Transverse colon (tissue), 4 donors: ENCODE measurements around the gene RASSF10. TPM values are rescaled to one million over a fixed set of nuclear protein-coding genes. Genes with fewer than 3 reads are reported as not detected.
A peak's percentile ranks its signal among the peaks of the same experiment; 100 is the strongest.

Source experiments
- DNase-seq: peaks from one replicate; pipeline ENCODE4 v3.0.0-alpha.2; 2019
- H3K27ac ChIP-seq, 4 donors: fragments of 200-600 bp; sonication (generic); 2 replicates each; pipeline ENCODE4 v1.5.1; 2016 to 2018; ENCODE audit warnings: inconsistent platforms in 4 of 4
- H3K27me3 ChIP-seq: fragments of 200-600 bp; sonication (generic); 2 replicates; pipeline ENCODE4 v1.5.1; 2017; ENCODE audit warnings: inconsistent platforms
- H3K36me3 ChIP-seq, 4 donors: fragments of 200-600 bp; sonication (generic); 2 replicates each; pipeline ENCODE4 v1.5.1; 2017 to 2019; ENCODE audit warnings: inconsistent platforms in 4 of 4
- H3K4me1 ChIP-seq, 4 donors: fragments of 200-600 bp; sonication (generic); 2 replicates each; pipeline ENCODE4 v1.5.1; 2017 to 2020; ENCODE audit warnings: inconsistent platforms in 4 of 4
- H3K4me3 ChIP-seq, 4 donors: fragments of 200-600 bp; sonication (generic); 1 replicate in 1 of 4; 2 replicates in 3 of 4; pipeline versions ENCODE4 v1.5.1 to v1.6.1; 2017 to 2019; ENCODE audit warnings: inconsistent platforms in 4 of 4
- H3K9me3 ChIP-seq, 2 donors: fragments of 200-600 bp; sonication (generic); 2 replicates each; pipeline ENCODE4 v1.5.1; 2017 to 2019; ENCODE audit warnings: inconsistent platforms in 2 of 2
- CTCF ChIP-seq, 5 experiments: fragments of 200-600 bp in 3 of 5; fragments of 450-650 bp in 2 of 5; sonication (generic) in 3 of 5; IDR thresholded peaks; 1 replicate in 2 of 5; 2 replicates in 3 of 5; pipeline ENCODE4 v1.5.1; 2016 to 2017; ENCODE audit warnings: antibody characterized with exemption in 5 of 5, inconsistent platforms in 3 of 5, mild to moderate bottlenecking in 2 of 5, moderate library complexity in 1 of 5
- EP300 ChIP-seq: sonication (generic); formaldehyde crosslinking; IDR thresholded peaks from one replicate; pipeline ENCODE4 v1.6.1; 2017; ENCODE audit warnings: antibody characterized with exemption, low read depth
- POLR2A ChIP-seq: fragments of 450-650 bp; IDR thresholded peaks from one replicate; pipeline ENCODE4 v1.6.1; 2016; ENCODE audit warnings: antibody characterized with exemption, mild to moderate bottlenecking, moderate library complexity
- POLR2AphosphoS5 ChIP-seq, 3 donors: sonication (generic); formaldehyde crosslinking; IDR thresholded peaks; one replicate each; pipeline ENCODE4 v1.6.1; 2016; ENCODE audit warnings: antibody characterized with exemption in 3 of 3
- WGBS, 2 donors: methylation state at CpG; one replicate each; pipeline ENCODE4 v1.1.5; 2018; ENCODE audit warnings: low coverage in 1 of 2; 5-methylcytosine and 5-hydroxymethylcytosine counted together
- in situ Hi-C, 4 donors: fragments of 200-750 bp; cut with MboI; loops; one replicate each; pipeline versions ENCODE4 v1.15.0 to v1.15.1; 2017; ENCODE audit warnings: low sequenced_read_pairs in 3 of 4, low pct_ligation_motif_present in 1 of 4, low pct_unique_long_range_greater_than_20kb in 1 of 4
- intact Hi-C: fragments of 100-400 bp; cut with DNase I; formaldehyde crosslinking; loops from one replicate; pipeline ENCODE4 v1.15.1; 2023; ENCODE audit warnings: low total_unique reads
- total RNA-seq, 4 donors: library from RNA; depleted of rRNA; stranded (reverse); fragments of >200 nt; gene quantifications; one replicate each; pipeline ENCODE4 v1.1.0, GENCODE V29; 2016

The RASSF10 gene
- total RNA-seq, 4 donors from 2014 or later = 0.48 TPM; not detected in 3

GRCh38 chr11:13038366-13038765 is 29.2 kb downstream of the RASSF10 start:
- no peaks in the 10 kb centered on the region for H3K36me3 ChIP-seq
- 75 to 94% methylated on average over 6 to 7 of the region's 7 CpGs for WGBS, 2 donors
- no peak overlapping the region for H3K4me3 ChIP-seq
- H3K4me1 ChIP-seq = peaks cover 0 to 21% (median 5%) of the 10 kb centered on the region in 4 donors
- in situ Hi-C loops = no loop called here
- H3K27me3 ChIP-seq = no peaks in the 10 kb centered on the region
- TF ChIP-seq POLR2AphosphoS5 (IDR thresholded peaks at IDR 0.05) (no peak), POLR2A (no peak), EP300 (no peak), CTCF (IDR thresholded peaks at IDR 0.05) (no peak)
- no peak for DNase-seq
- no peaks in the 10 kb centered on the region for H3K9me3 ChIP-seq
- H3K27ac ChIP-seq = no peak overlapping the region
- intact Hi-C loops = no loop called here

DNA sequence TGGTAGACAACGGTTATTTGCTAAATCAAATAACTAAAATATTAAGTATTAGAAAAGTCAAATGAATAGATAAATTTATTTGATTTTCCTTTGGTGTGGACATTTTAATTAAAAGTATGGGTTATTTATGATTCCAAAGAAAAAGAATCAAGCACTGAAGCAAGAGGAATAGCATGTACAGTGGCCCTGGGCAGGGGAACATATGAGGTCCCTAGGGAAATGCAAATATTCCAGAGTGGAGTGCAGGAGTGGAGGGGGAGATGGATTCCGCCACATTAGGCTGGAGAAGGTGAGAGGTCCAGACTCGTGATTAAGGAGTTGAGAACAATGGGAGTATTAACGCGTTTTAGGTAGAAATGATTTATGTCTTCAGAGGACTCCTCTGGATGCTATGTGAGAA is 30.0 kb downstream of the RASSF10 start:
- Histone ChIP-seq H3K4me3 (no peak overlapping the region), H3K4me1 (peaks cover 0 to 27% (median 8%) of the 10 kb centered on the region in 4 donors), H3K27me3 (no peaks in the 10 kb centered on the region), H3K27ac (no peak overlapping the region), H3K9me3 (no peaks in the 10 kb centered on the region), H3K36me3 (no peaks in the 10 kb centered on the region)
- in situ Hi-C loops (no loop called here), intact Hi-C loops (no loop called here)
- WGBS, 2 donors = 79 to 86% methylated on average over 3 to 5 of the region's 5 CpGs
- TF ChIP-seq POLR2AphosphoS5 (IDR thresholded peaks at IDR 0.05) (no peak), EP300 (no peak), POLR2A (no peak), CTCF (IDR thresholded peaks at IDR 0.05) (no peak)
- no peak for DNase-seq

DNA sequence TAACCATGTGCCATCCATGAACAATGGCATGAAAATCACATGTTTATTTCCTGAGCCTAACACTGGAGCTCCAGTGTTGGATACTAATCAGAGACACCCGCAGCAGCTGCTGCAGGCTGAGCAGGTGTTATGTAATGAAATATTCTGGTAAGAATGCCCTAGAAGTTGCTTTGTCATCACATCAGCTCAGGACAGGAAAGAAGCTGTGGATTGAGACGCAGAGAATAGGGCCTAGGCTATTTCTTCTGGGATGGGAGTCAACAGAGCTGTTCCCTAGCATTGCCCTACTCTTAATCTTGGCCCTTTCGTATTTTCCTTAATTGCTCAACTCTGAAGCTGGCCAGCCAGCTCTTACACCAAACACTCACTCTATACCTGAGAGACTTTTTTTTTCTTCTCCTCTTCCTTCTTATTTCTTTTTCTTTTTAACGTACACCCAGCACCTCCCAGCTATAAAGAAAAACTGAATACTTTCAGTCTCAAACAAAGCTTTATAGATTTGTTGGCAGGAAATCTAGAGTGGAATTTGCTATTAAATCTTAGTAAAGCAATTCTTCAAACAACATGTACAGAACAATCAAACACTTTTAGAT is 31.9 kb downstream of the RASSF10 start:
- intact Hi-C loops = no loop called here
- 39 to 63% methylated on average over 1 to 4 of the region's 4 CpGs for WGBS, 2 donors

GRCh38 chr11:13042873-13043342 is 33.8 kb downstream of the RASSF10 start:
- Histone ChIP-seq H3K36me3 (no peaks in the 10 kb centered on the region), H3K4me1 (peaks cover 0 to 31% (median 8%) of the 10 kb centered on the region in 4 donors), H3K9me3 (no peaks in the 10 kb centered on the region), H3K4me3 (no peak overlapping the region), H3K27ac (no peak overlapping the region), H3K27me3 (no peaks in the 10 kb centered on the region)
- TF ChIP-seq POLR2AphosphoS5 (IDR thresholded peaks at IDR 0.05) = no peak
- no peak for TF ChIP-seq EP300
- TF ChIP-seq POLR2A = no peak
- TF ChIP-seq CTCF (IDR thresholded peaks at IDR 0.05) = no peak
- intact Hi-C loops (no loop called here), in situ Hi-C loops (no loop called here)
- 54 to 73% methylated on average over 3 to 5 of the region's 5 CpGs for WGBS, 2 donors
- DNase-seq = no peak

More for the DNA sequence above, 31.9 kb downstream of the RASSF10 start:
- DNase-seq = no peak
- Histone ChIP-seq H3K4me3 (no peak overlapping the region), H3K4me1 (peaks cover 0 to 31% (median 8%) of the 10 kb centered on the region in 4 donors), H3K9me3 (no peaks in the 10 kb centered on the region), H3K27me3 (no peaks in the 10 kb centered on the region), H3K36me3 (no peaks in the 10 kb centered on the region), H3K27ac (peak overlapping the region; percentile 24 to 69 (median 55))
- TF ChIP-seq EP300 = no peak
- no peak for TF ChIP-seq POLR2AphosphoS5 (IDR thresholded peaks at IDR 0.05)
- TF ChIP-seq POLR2A = no peak
- TF ChIP-seq CTCF (IDR thresholded peaks at IDR 0.05) = no peak
- in situ Hi-C loops = no loop called here
